Spleen (tissue), 11 donors: ENCODE data around the gene ELP4. TPM values are rescaled to one million over a fixed set of nuclear protein-coding genes. Genes with fewer than 3 reads are reported as not detected.
"Not testable (repeated sequence)": the region's sequence is repeated elsewhere in the genome, so short reads cannot be mapped to it uniquely, and the experiment has no call there.

Source experiments
- DNase-seq: peaks from one replicate; pipeline ENCODE4 v3.0.0-alpha.2; 2020
- H3K27ac ChIP-seq, 8 donors: fragments of 200-600 bp; sonication (generic) in 7 of 8; 1 replicate in 4 of 8; 2 replicates in 4 of 8; pipeline versions ENCODE4 v1.5.0 to v1.8.0; 2016 to 2021; ENCODE audit warnings: inconsistent platforms in 4 of 8, mild to moderate bottlenecking in 4 of 8, moderate library complexity in 1 of 8
- H3K27me3 ChIP-seq, 7 donors: fragments of 200-600 bp; sonication (generic) in 6 of 7; replicated peaks in 1 of 7; 1 replicate in 4 of 7; 2 replicates in 3 of 7; pipeline versions ENCODE4 v1.5.0 to v1.8.0; 2016 to 2021; ENCODE audit warnings: inconsistent platforms in 3 of 7, mild to moderate bottlenecking in 1 of 7
- H3K36me3 ChIP-seq, 6 donors: fragments of 200-600 bp; sonication (generic) in 5 of 6; 1 replicate in 4 of 6; 2 replicates in 2 of 6; pipeline versions ENCODE4 v1.5.0 to v1.8.0; 2016 to 2021; ENCODE audit warnings: inconsistent platforms in 2 of 6
- H3K4me1 ChIP-seq, 6 donors: fragments of 200-600 bp; sonication (generic) in 5 of 6; 1 replicate in 3 of 6; 2 replicates in 3 of 6; pipeline versions ENCODE4 v1.5.0 to v1.8.0; 2016 to 2021; ENCODE audit warnings: inconsistent platforms in 3 of 6
- H3K4me3 ChIP-seq, 8 donors: fragments of 200-600 bp; sonication (generic) in 7 of 8; 1 replicate in 4 of 8; 2 replicates in 4 of 8; pipeline versions ENCODE4 v1.5.0 to v1.8.0; 2016 to 2021; ENCODE audit warnings: inconsistent platforms in 4 of 8, mild to moderate bottlenecking in 4 of 8, moderate library complexity in 2 of 8
- H3K9me3 ChIP-seq, 8 donors: fragments of 200-600 bp; sonication (generic) in 7 of 8; 1 replicate in 4 of 8; 2 replicates in 4 of 8; pipeline versions ENCODE4 v1.5.0 to v1.8.0; 2016 to 2021; ENCODE audit warnings: inconsistent platforms in 4 of 8
- POLR2A ChIP-seq, 3 donors: fragments of 450-650 bp; IDR thresholded peaks; one replicate each; pipeline ENCODE4 v1.5.1; 2017; ENCODE audit warnings: antibody characterized with exemption in 3 of 3, mild to moderate bottlenecking in 1 of 3
- POLR2AphosphoS5 ChIP-seq, 3 donors: sonication (generic); formaldehyde crosslinking; IDR thresholded peaks; one replicate each; pipeline ENCODE4 v1.5.1; 2017; ENCODE audit warnings: antibody characterized with exemption in 3 of 3
- WGBS, 5 donors: extraction: QIAGEN DNeasy Blood & Tissue Kit in 3 of 5; methylation state at CpG; one replicate each; pipeline versions ENCODE4 v1.1.5 to v1.1.7; 2013 to 2018; 5-methylcytosine and 5-hydroxymethylcytosine counted together
- intact Hi-C: fragments of 100-400 bp; cut with DNase I; formaldehyde crosslinking; loops from one replicate; pipeline ENCODE4 v1.15.0; 2023; ENCODE audit warnings: low total_unique reads
- polyA plus RNA-seq, 3 donors: library from polyadenylated mRNA; stranded (reverse); fragments of 200-250 nt; gene quantifications; one replicate each; pipeline ENCODE4 v1.2.1, GENCODE V29; 2013
- total RNA-seq, 7 donors: library from RNA; depleted of rRNA in 3 of 7; stranded (reverse); fragments of >200 nt in 3 of 7; fragmentation: NEBNext Ultra II Directional in 4 of 7; extraction: Animal tissue kit (Norgen Biotek cat#: 25700) in 4 of 7; gene quantifications; one replicate each; pipeline versions ENCODE4 v1.1.0 to v1.2.1, GENCODE V29; 2016 to 2021
- TF ChIP-seq, protein P1 (sequence below), 11 experiments: fragments of 200-600 bp in 7 of 11; fragments of 450-650 bp in 4 of 11; sonication (generic) in 4 of 11; IDR thresholded peaks in 8 of 11; conservative IDR thresholded peaks in 3 of 11; 1 replicate in 7 of 11; 2 replicates in 4 of 11; pipeline versions ENCODE4 v1.4.0 to v1.8.0; 2016 to 2021; ENCODE audit warnings: antibody characterized with exemption in 11 of 11, inconsistent platforms in 4 of 11, mild to moderate bottlenecking in 1 of 11
- donor health status: healthy with polysubstance abuse.
- donor health status: DM: no; HTN: no; CAD: no; lungs with moderate emphysema.
- donor health status: DM: no; HTN: no; CAD: no.
- donor health status: Bipolar disorder and iron deficiency.
- donor health status: healthy.
- donor health status: DM: no; HTN: no; CAD: no.
- donor health status: DM: yes; HTN: yes; CAD: no.

Gene ELP4
- total and polyA plus RNA-seq, 10 donors: 6.1 to 34.6 (median 21.1) TPM

DNA sequence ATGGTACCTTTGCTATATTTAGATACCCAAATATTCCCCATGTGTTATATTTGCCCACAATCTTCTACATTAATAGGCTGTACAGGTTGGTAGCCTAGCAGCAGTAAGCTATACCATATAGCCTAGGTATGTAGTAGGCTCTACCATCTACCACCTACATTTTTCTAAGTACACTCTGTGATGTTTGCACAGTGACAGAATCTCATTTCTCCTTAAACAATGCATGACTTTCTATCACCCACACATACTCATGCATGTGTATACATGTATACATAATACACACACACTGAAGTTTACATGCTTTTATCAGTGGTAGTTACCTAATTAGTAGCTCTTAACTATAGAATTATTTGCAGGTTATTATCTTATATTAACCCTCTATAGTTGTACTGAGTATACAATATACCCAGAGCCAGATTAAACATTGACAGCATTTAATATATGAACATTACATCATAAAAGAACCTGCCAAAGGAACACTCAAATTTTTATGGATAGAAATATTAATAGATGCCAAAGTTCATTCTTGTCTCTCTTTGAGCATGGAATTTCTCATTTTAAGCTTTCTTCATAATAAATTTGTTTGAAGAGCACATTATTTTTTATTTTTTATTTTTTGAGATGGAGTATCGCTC is 51.4 kb downstream of the ELP4 start:
- intact Hi-C loops: no loop called here
- Histone ChIP-seq H3K4me3 (no peak overlapping the region), H3K36me3 (peaks cover 0 to 4% (median 0%) of the 10 kb centered on the region in 6 donors), H3K27ac (no peak overlapping the region), H3K9me3 (peaks cover 0 to 9% (median 3%) of the 10 kb centered on the region in 8 donors), H3K27me3 (no peaks in the 10 kb centered on the region), H3K4me1 (peaks cover 0 to 13% (median 6%) of the 10 kb centered on the region in 6 donors)
- WGBS, 5 donors: 90 to 100% (median 97%) methylated on average over 1 of the region's 1 CpG
- TF ChIP-seq, protein P1, sequence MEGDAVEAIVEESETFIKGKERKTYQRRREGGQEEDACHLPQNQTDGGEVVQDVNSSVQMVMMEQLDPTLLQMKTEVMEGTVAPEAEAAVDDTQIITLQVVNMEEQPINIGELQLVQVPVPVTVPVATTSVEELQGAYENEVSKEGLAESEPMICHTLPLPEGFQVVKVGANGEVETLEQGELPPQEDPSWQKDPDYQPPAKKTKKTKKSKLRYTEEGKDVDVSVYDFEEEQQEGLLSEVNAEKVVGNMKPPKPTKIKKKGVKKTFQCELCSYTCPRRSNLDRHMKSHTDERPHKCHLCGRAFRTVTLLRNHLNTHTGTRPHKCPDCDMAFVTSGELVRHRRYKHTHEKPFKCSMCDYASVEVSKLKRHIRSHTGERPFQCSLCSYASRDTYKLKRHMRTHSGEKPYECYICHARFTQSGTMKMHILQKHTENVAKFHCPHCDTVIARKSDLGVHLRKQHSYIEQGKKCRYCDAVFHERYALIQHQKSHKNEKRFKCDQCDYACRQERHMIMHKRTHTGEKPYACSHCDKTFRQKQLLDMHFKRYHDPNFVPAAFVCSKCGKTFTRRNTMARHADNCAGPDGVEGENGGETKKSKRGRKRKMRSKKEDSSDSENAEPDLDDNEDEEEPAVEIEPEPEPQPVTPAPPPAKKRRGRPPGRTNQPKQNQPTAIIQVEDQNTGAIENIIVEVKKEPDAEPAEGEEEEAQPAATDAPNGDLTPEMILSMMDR (IDR thresholded peaks at IDR 0.05 in 8 of 11, conservative IDR thresholded peaks at IDR 0.05 in 3 of 11): no peak
- TF ChIP-seq POLR2A (IDR thresholded peaks at IDR 0.05): no peak
- no peak for TF ChIP-seq POLR2AphosphoS5 (IDR thresholded peaks at IDR 0.05)
- no peak for DNase-seq

DNA sequence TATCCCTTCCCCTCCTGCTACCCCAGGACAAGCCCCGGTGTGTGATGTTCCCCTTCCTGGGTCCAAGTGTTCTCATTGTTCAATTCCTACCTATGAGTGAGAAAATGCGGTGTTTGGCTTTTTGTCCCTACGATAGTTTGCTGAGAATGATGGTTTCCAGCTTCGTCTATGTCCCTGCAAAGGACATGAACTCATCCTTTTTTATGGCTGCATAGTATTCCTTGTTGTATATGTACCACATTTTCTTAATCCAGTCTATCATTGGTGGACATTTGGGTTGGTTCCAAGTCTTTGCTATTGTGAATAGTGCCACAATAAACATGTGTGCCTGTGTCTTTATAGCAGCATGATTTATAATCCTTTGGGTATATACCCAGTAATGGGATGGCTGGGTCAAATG is 55.0 kb downstream of the ELP4 start:
- H3K27ac ChIP-seq, H3K4me3 ChIP-seq, intact Hi-C loops, DNase-seq, H3K27me3 ChIP-seq, H3K4me1 ChIP-seq: not testable (repeated sequence)
- H3K9me3 ChIP-seq: peaks cover 0 to 18% (median 4%) of the 10 kb centered on the region in 8 donors
- WGBS, 5 donors: 93 to 100% (median 95%) methylated on average over 4 of the region's 4 CpGs
- H3K36me3 ChIP-seq: peaks cover 0 to 19% (median 0%) of the 10 kb centered on the region in 6 donors

DNA sequence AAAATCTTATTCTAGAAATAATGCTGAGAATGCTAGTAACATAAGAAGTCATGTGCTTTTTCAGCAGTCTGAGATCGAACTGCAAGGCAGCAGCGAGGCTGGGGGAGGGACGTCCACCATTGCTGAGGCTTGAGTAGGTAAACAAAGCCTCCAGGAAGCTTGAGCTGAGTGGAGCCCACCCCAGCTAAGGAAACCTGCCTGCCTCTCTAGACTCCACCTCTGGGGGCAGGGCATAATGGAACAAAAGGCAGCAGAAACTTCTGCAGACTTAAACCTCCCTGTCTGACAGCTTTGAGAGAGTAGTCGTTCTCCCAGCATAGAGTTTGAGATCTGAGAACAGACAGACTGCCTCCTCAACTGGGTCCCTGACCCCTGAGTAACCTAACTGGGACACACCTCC is 64.6 kb downstream of the ELP4 start:
- H3K4me3 ChIP-seq, H3K27me3 ChIP-seq, H3K36me3 ChIP-seq, H3K4me1 ChIP-seq, H3K27ac ChIP-seq, DNase-seq, intact Hi-C loops: not testable (repeated sequence)
- peaks cover 0 to 24% (median 10%) of the 10 kb centered on the region in 8 donors for H3K9me3 ChIP-seq
- 92 to 97% (median 93%) methylated on average over 4 of the region's 4 CpGs for WGBS, 5 donors

DNA sequence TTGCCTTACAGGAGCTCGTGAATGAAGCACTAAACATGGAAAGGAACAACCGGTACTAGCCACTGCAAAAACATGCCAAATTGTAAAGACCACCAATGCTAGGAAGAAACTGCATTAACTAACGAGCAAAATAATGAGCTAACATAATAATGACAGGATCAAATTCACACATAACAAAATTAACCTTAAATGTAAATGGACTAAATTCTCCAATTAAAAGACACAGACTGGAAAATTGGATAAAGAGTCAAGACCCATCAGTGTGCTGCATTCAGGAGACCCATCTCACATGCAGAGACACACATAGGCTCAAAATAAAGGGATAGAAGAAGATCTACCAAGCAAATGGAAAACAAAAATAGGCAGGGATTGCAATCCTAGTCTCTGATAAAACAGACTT is 66.2 kb downstream of the ELP4 start:
- H3K36me3 ChIP-seq, H3K27ac ChIP-seq, H3K27me3 ChIP-seq, H3K4me3 ChIP-seq, H3K4me1 ChIP-seq, DNase-seq, intact Hi-C loops: not testable (repeated sequence)
- WGBS, 5 donors: 96 to 98% (median 98%) methylated on average over 3 of the region's 3 CpGs
- H3K9me3 ChIP-seq: peaks cover 0 to 29% (median 16%) of the 10 kb centered on the region in 8 donors

DNA sequence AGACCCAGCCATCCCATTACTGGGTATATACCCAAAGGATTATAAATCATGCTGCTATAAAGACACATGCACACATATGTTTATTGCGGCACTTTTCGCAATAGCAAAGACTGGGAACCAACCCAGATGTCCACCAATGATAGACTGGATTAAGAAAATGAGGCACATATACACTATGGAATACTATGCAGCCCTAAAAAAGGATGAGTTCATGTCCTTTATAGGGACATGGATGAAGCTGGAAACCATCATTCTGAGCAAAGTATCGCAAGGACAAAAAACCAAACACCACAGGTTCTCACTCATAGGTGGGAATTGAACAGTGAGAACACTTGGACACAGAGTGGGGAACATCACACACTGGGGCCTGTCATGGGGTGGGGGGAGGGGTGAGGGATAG is 69.8 kb downstream of the ELP4 start:
- intact Hi-C loops, H3K36me3 ChIP-seq, H3K4me1 ChIP-seq, DNase-seq, H3K27me3 ChIP-seq, H3K4me3 ChIP-seq, H3K27ac ChIP-seq: not testable (repeated sequence)
- peaks cover 0 to 30% (median 16%) of the 10 kb centered on the region in 8 donors for H3K9me3 ChIP-seq
- 89 to 99% (median 96%) methylated on average over 3 of the region's 3 CpGs for WGBS, 5 donors

DNA sequence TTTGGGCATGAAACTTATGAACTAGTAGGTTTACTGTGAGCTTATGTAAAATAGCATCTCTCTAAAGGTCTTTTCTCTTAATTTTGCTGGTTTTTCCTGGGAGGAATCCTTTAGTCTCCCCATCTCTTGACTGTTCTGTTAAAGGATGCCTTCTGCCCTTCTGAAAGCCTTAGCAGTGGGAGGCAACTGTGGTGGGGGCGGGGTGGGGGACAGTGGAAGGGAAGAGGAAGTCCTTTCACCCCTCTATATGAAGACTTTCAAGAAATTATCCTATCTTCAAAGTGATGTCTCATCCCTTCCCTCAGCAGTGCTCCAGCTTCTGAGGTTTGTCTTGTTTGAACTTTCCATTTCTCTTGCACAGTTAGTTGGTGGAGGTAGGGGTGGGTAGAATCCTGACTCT is 73.1 kb downstream of the ELP4 start:
- Histone ChIP-seq H3K27me3 (no peaks in the 10 kb centered on the region), H3K4me1 (no peaks in the 10 kb centered on the region), H3K9me3 (peaks cover 0 to 16% (median 10%) of the 10 kb centered on the region in 8 donors), H3K4me3 (no peak overlapping the region), H3K27ac (no peak overlapping the region), H3K36me3 (peaks cover 0 to 5% (median 0%) of the 10 kb centered on the region in 6 donors)
- intact Hi-C loops: no loop called here
- no peak for DNase-seq
- 73 to 100% (median 95%) methylated on average over 1 of the region's 1 CpG for WGBS, 5 donors
- TF ChIP-seq, protein P1 (IDR thresholded peaks at IDR 0.05 in 8 of 11, conservative IDR thresholded peaks at IDR 0.05 in 3 of 11): no peak
- no peak for TF ChIP-seq POLR2A (IDR thresholded peaks at IDR 0.05)
- TF ChIP-seq POLR2AphosphoS5 (IDR thresholded peaks at IDR 0.05): no peak
